ENCODE data around the gene CMIP.

Gene CMIP

DNA sequence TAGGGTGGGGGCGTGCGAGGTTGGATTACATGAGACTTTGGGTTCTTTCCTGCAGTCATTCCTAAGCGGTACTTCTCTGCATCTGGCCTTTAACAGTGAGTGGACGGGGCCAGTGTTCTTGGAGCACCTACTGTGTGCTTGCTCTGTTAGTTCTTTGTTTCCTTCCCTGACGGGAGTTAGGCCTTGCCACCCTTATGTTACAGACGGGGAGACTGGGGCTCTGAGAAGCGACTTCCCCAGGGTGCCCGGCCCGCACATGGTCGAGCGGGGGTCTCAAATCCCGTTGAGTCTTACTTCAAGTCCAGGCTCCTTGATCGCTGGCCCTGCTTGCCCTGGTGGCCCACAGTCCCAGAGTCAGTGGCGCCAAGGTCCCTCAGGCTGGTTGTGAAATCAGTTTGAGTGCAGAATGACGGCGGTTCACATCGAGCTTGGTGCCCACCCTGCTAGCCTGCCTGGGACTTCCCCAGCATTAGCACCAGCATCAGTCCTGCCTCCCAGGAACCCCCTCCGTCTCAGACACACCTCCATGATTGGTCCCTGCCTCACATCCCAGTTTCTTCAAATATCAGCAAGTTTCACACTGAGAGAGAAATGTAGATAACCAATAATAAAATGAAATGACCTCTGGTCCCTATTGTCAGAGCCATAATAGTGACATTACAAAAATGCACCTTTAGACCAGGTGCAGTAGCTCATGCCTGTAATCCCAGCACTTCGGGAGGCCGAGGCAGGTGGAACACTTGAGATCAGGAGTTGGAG lies 128.0 kb downstream of the CMIP start:
- Histone ChIP-seq H3F3A (ENCODE audit: low read depth) (no peaks in the 10 kb centered on the region), H3K79me2 (ENCODE audit: insufficient read depth, low read length) (peaks cover 16% of the 10 kb centered on the region; the same call in 1 of the 2 replicates), H3K4me3 (ENCODE audit: low read length, poor library complexity, severe bottlenecking) (no peak overlapping the region), H3K9ac (ENCODE audit: low read depth, low read length, poor library complexity, severe bottlenecking) (no peak overlapping the region), H3K4me2 (ENCODE audit: low read depth, low read length, poor library complexity, severe bottlenecking) (no peak overlapping the region), H3K9me2 (replicated peaks; ENCODE audit: low read depth, low read length) (no peaks in the 10 kb centered on the region), H3K27me3 (ENCODE audit: insufficient read depth, low read length, poor library complexity, severe bottlenecking) (no peaks in the 10 kb centered on the region), H3K9me3 (ENCODE audit: insufficient read depth, low read depth, low read length) (no peaks in the 10 kb centered on the region), H3K36me3 (ENCODE audit: insufficient read depth, low read length) (no peaks in the 10 kb centered on the region; the same call in 1 of the 2 replicates), H2AFZ (ENCODE audit: low read length) (no peak overlapping the region), H4K20me1 (ENCODE audit: insufficient read depth, low read length, poor library complexity, severe bottlenecking) (no peaks in the 10 kb centered on the region), H3K4me1 (ENCODE audit: insufficient read depth, low read length, poor library complexity, severe bottlenecking) (no peaks in the 10 kb centered on the region)
- TF ChIP-seq, protein P1, sequence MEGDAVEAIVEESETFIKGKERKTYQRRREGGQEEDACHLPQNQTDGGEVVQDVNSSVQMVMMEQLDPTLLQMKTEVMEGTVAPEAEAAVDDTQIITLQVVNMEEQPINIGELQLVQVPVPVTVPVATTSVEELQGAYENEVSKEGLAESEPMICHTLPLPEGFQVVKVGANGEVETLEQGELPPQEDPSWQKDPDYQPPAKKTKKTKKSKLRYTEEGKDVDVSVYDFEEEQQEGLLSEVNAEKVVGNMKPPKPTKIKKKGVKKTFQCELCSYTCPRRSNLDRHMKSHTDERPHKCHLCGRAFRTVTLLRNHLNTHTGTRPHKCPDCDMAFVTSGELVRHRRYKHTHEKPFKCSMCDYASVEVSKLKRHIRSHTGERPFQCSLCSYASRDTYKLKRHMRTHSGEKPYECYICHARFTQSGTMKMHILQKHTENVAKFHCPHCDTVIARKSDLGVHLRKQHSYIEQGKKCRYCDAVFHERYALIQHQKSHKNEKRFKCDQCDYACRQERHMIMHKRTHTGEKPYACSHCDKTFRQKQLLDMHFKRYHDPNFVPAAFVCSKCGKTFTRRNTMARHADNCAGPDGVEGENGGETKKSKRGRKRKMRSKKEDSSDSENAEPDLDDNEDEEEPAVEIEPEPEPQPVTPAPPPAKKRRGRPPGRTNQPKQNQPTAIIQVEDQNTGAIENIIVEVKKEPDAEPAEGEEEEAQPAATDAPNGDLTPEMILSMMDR (conservative IDR thresholded peaks at IDR 0.05; ENCODE audit: low read length), result no peak
- TF ChIP-seq EZH2phosphoT487 (IDR thresholded peaks at IDR 0.05; ENCODE audit: borderline replicate concordance), result no peak

GRCh38 chr16:81573533-81574020 lies 129.0 kb downstream of the CMIP start:
- Histone ChIP-seq H3K36me3 (ENCODE audit: insufficient read depth, low read length) (no peaks in the 10 kb centered on the region; the same call in 1 of the 2 replicates), H3K4me2 (ENCODE audit: low read depth, low read length, poor library complexity, severe bottlenecking) (no peak overlapping the region), H3K4me1 (ENCODE audit: insufficient read depth, low read length, poor library complexity, severe bottlenecking) (no peaks in the 10 kb centered on the region), H3K9me2 (replicated peaks; ENCODE audit: low read depth, low read length) (no peaks in the 10 kb centered on the region), H3K9me3 (ENCODE audit: insufficient read depth, low read depth, low read length) (no peaks in the 10 kb centered on the region), H4K20me1 (ENCODE audit: insufficient read depth, low read length, poor library complexity, severe bottlenecking) (no peaks in the 10 kb centered on the region), H3K4me3 (ENCODE audit: low read length, poor library complexity, severe bottlenecking) (no peak overlapping the region), H3K27me3 (ENCODE audit: insufficient read depth, low read length, poor library complexity, severe bottlenecking) (no peaks in the 10 kb centered on the region), H3K79me2 (ENCODE audit: insufficient read depth, low read length) (peaks cover 16% of the 10 kb centered on the region; the same call in 1 of the 2 replicates), H2AFZ (ENCODE audit: low read length) (no peak overlapping the region), H3F3A (ENCODE audit: low read depth) (no peaks in the 10 kb centered on the region), H3K9ac (ENCODE audit: low read depth, low read length, poor library complexity, severe bottlenecking) (no peak overlapping the region)
- TF ChIP-seq EZH2phosphoT487 (IDR thresholded peaks at IDR 0.05; ENCODE audit: borderline replicate concordance), result no peak
- TF ChIP-seq, protein P1 (conservative IDR thresholded peaks at IDR 0.05; ENCODE audit: low read length), result no peak

DNA sequence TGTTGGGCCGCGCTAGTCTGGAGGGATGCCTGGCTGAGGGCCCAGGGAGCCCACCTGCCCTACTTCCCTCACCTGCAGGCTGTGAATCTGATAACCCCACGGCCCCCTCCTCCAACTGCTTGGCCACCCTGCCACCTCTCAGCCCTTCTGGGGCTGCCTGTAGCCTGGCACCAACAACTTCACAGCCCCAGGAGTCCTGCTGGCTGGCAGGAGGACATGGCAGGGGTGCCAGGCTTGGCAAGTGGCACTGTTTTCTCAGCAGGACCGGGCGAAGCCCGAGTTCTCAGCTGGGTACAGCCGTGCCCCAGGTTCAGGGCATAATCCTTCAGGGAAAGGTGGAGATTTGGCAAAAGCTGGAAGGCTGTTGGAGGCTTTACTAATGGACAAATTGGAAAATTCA lies 129.6 kb downstream of the CMIP start:
- no peaks in the 10 kb centered on the region; the same call in 1 of the 2 replicates for H3K36me3 ChIP-seq (ENCODE audit: insufficient read depth, low read length)
- peaks cover 20% of the 10 kb centered on the region; the same call in 1 of the 2 replicates for H3K79me2 ChIP-seq (ENCODE audit: insufficient read depth, low read length)
- no peaks in the 10 kb centered on the region for H3K9me3 ChIP-seq (ENCODE audit: insufficient read depth, low read depth, low read length)
- no peak overlapping the region for H3K9ac ChIP-seq (ENCODE audit: low read depth, low read length, poor library complexity, severe bottlenecking)
- no peak overlapping the region for H2AFZ ChIP-seq (ENCODE audit: low read length)
- no peaks in the 10 kb centered on the region for H3K4me1 ChIP-seq (ENCODE audit: insufficient read depth, low read length, poor library complexity, severe bottlenecking)
- H3F3A ChIP-seq (ENCODE audit: low read depth), result no peaks in the 10 kb centered on the region
- H3K4me3 ChIP-seq (ENCODE audit: low read length, poor library complexity, severe bottlenecking), result no peak overlapping the region
- no peak overlapping the region for H3K4me2 ChIP-seq (ENCODE audit: low read depth, low read length, poor library complexity, severe bottlenecking)
- H3K27me3 ChIP-seq (ENCODE audit: insufficient read depth, low read length, poor library complexity, severe bottlenecking), result no peaks in the 10 kb centered on the region
- H4K20me1 ChIP-seq (ENCODE audit: insufficient read depth, low read length, poor library complexity, severe bottlenecking), result no peaks in the 10 kb centered on the region
- TF ChIP-seq, protein P1 (conservative IDR thresholded peaks at IDR 0.05; ENCODE audit: low read length), result no peak
- TF ChIP-seq EZH2phosphoT487 (IDR thresholded peaks at IDR 0.05; ENCODE audit: borderline replicate concordance), result no peak
- H3K9me2 ChIP-seq (replicated peaks; ENCODE audit: low read depth, low read length), result no peaks in the 10 kb centered on the region

Data from Loucy (cell line).